K562 (cell line): Measurements from ENCODE around the gene FSCN2. TPM values are rescaled to one million over a fixed set of nuclear protein-coding genes. Genes with fewer than 3 reads are reported as not detected.
A peak's percentile ranks its signal among the peaks of the same experiment; 100 is the strongest.

Experiments used
- ARNT ChIP-seq, 2 experiments: fragments of 450-650 bp; IDR thresholded peaks; 2 replicates each; pipeline ENCODE4 v1.6.1; 2016; ENCODE audit warnings: mild to moderate bottlenecking in 1 of 2
- ESRRB ChIP-seq: fragments of 250-450 bp; sonication (Bioruptor Pico); IDR thresholded peaks from 2 replicates; pipeline ENCODE4 v1.5.0; 2020; ENCODE audit warnings: mild to moderate bottlenecking, moderate library complexity, borderline replicate concordance
- FOXJ2 ChIP-seq: fragments of 200-800 bp; sonication (Bioruptor generic); IDR thresholded peaks from 2 replicates; pipeline ENCODE4 v1.6.1; 2016; ENCODE audit warnings: missing genetic modification characterization, missing compliant biosample characterization
- ILF3 ChIP-seq: fragments of 450-650 bp; IDR thresholded peaks from 2 replicates; pipeline ENCODE4 v1.6.1; 2018; ENCODE audit warnings: antibody characterized with exemption, mild to moderate bottlenecking, moderate library complexity, borderline replicate concordance
- JUNB ChIP-seq: fragments of 450-650 bp; formaldehyde crosslinking; conservative IDR thresholded peaks from 2 replicates; pipeline ENCODE4 v1.4.0; 2020; ENCODE audit warnings: mild to moderate bottlenecking
- KLF10 ChIP-seq: fragments of 250-450 bp; sonication (Bioruptor Pico); IDR thresholded peaks from 2 replicates; pipeline ENCODE4 v1.6.1; 2021; ENCODE audit warnings: matching md5 sums
- KLF6 ChIP-seq: fragments of 250-450 bp; sonication (Bioruptor Pico); IDR thresholded peaks from 2 replicates; pipeline ENCODE4 v1.4.0; 2020; ENCODE audit warnings: mild to moderate bottlenecking, moderate library complexity, borderline replicate concordance
- L3MBTL2 ChIP-seq: fragments of 450-650 bp; IDR thresholded peaks from 2 replicates; pipeline ENCODE4 v1.6.1; 2016; ENCODE audit warnings: mild to moderate bottlenecking, moderate library complexity
- MAZ ChIP-seq, 2 experiments: fragments of 450-650 bp in 1 of 2; sonication (generic) in 1 of 2; formaldehyde crosslinking; IDR thresholded peaks in 1 of 2; conservative IDR thresholded peaks in 1 of 2; 2 replicates each; pipeline versions ENCODE4 v1.4.0 to v1.5.0; 2020; ENCODE audit warnings: mild to moderate bottlenecking in 1 of 2, missing genetic modification reagents in 1 of 2
- MECOM ChIP-seq: fragments of 250-450 bp; sonication (Bioruptor Pico); IDR thresholded peaks from 2 replicates; pipeline ENCODE4 v1.8.0; 2022; ENCODE audit warnings: inconsistent platforms
- MTA3 ChIP-seq: fragments of 450-650 bp; formaldehyde crosslinking; IDR thresholded peaks from 2 replicates; pipeline ENCODE4 v1.6.1; 2017; ENCODE audit warnings: mild to moderate bottlenecking, borderline replicate concordance
- MTF1 ChIP-seq: fragments of 250-450 bp; sonication (Bioruptor Pico); IDR thresholded peaks from 2 replicates; pipeline ENCODE4 v1.9.0; 2021; ENCODE audit warnings: moderate library complexity, mild to moderate bottlenecking, inconsistent platforms, borderline replicate concordance
- NCOR1 ChIP-seq: fragments of 450-650 bp; IDR thresholded peaks from 2 replicates; pipeline ENCODE4 v1.6.1; 2016; ENCODE audit warnings: mild to moderate bottlenecking, moderate library complexity
- POLR2H ChIP-seq: IDR thresholded peaks from 2 replicates; pipeline ENCODE4 v1.6.1; 2016; ENCODE audit warnings: missing genetic modification characterization, low read depth, mild to moderate bottlenecking, control low read depth, missing compliant biosample characterization, moderate library complexity
- POLR3A ChIP-seq: IDR thresholded peaks from 2 replicates; pipeline ENCODE4 v1.6.1; 2011; ENCODE audit warnings: borderline replicate concordance, mild to moderate bottlenecking, moderate library complexity; ENCODE audit not compliant: insufficient read length, insufficient read depth; ENCODE audit errors: extremely low read depth
- SIRT6 ChIP-seq: IDR thresholded peaks from one replicate; pipeline ENCODE4 v1.6.1; 2012; ENCODE audit warnings: low read depth, mild to moderate bottlenecking, control low read depth, inconsistent platforms, low read length, moderate library complexity
- SLC30A9 ChIP-seq: fragments of 250-450 bp; sonication (Bioruptor Pico); IDR thresholded peaks from 2 replicates; pipeline ENCODE4 v1.8.0; 2022; ENCODE audit warnings: mild to moderate bottlenecking, moderate library complexity
- ZBTB17 ChIP-seq: fragments of 450-650 bp; formaldehyde crosslinking; IDR thresholded peaks from 2 replicates; pipeline ENCODE4 v1.4.0; 2020; ENCODE audit warnings: mild to moderate bottlenecking
- ZNF354B ChIP-seq: fragments of 250-450 bp; sonication (Bioruptor Pico); IDR thresholded peaks from 2 replicates; pipeline ENCODE4 v1.4.0; 2020
- ZNF586 ChIP-seq: fragments of 450-650 bp; formaldehyde crosslinking; conservative IDR thresholded peaks from 2 replicates; pipeline ENCODE4 v1.4.0; 2020; ENCODE audit warnings: mild to moderate bottlenecking, moderate library complexity
- ZNF830 ChIP-seq: fragments of 250-450 bp; sonication (Bioruptor Pico); IDR thresholded peaks from 2 replicates; pipeline ENCODE4 v1.5.0; 2021; ENCODE audit warnings: mild to moderate bottlenecking
- polyA plus RNA-seq, 8 experiments: library from polyadenylated mRNA; depleted of rRNA in 4 of 8; stranded (reverse) in 5 of 8; unstranded in 3 of 8; fragments of >200 nt; fragmentation: Nextera tagmentation in 2 of 8; fragmentation: Illumina TruSeq in 1 of 8; extraction: Ambion mirVana in 2 of 8; extraction: Trizol in 1 of 8; gene quantifications; 2 replicates each; pipeline versions ENCODE4 v1.2.1 to v1.2.3, GENCODE V29; 2011 to 2014; ENCODE audit warnings: inconsistent platforms in 1 of 8, missing spikeins in 1 of 8
- total RNA-seq, 7 experiments: library from RNA; depleted of rRNA in 6 of 7; stranded (reverse); fragments of >200 nt in 6 of 7; fragmentation: Illumina TruSeq in 2 of 7; extraction: Trizol in 2 of 7; gene quantifications; 2 replicates each; pipeline versions ENCODE4 v1.2.1 to v1.2.3, GENCODE V29; 2011 to 2021; ENCODE audit warnings: low replicate concordance in 1 of 7
- TF ChIP-seq, protein P1 (sequence below): fragments of 450-650 bp; formaldehyde crosslinking; IDR thresholded peaks from 2 replicates; pipeline ENCODE4 v1.4.0; 2022; ENCODE audit warnings: missing genetic modification characterization
- TF ChIP-seq, protein P2 (sequence below): fragments of 450-650 bp; formaldehyde crosslinking; IDR thresholded peaks from 2 replicates; pipeline ENCODE4 v1.4.0; 2022; ENCODE audit warnings: missing genetic modification characterization
- TF ChIP-seq, protein P3 (sequence below), 2 experiments: fragments of 450-650 bp in 1 of 2; sonication (generic) in 1 of 2; formaldehyde crosslinking in 1 of 2; IDR thresholded peaks in 1 of 2; conservative IDR thresholded peaks in 1 of 2; 2 replicates each; pipeline versions ENCODE4 v1.6.1 to v1.8.1; 2016 to 2023; ENCODE audit warnings: mild to moderate bottlenecking in 2 of 2, moderate library complexity in 2 of 2, inconsistent platforms in 1 of 2, missing genetic modification reagents in 1 of 2

FSCN2 gene
- total and polyA plus RNA-seq, 9 of the 15 experiments (the other 6 are each of a cell fraction or from before 2014, with no cell fraction given) = 0.08 TPM; not detected in 8

DNA sequence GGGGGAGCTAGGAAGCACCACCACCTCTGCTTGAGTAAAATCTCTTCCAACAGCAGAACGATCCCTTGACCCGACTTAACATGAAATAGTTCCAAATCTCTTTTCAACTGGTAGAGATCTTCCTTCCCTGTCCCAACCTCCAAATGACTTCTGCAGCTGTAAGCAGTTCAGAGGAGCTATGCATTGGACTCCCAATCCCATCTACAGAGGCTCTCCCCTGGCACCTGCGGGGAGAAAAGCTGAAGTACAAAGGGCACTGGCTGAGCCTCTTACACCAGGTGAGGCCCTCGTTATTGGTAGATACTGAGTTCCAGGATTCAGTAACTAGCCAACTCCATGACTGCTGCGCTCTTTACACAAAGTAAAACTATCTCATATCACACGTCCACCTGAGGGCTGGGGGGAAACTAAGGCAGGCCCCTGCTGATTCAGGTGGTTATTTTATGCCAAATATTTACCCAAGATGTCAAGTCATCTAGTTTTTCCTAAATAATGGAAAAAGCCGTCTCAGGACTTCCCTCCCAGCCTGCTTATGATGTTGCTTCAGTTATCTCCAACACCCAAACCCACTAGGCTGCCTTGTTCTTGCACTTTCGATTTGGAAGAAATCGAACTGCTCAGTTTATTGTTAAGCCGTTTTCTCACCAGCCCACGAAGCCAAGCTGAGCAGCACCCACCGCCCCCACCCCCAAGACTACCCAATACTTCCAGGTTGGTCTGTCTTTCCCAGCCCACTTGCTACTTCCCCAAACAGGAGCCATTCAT is 18.8 kb upstream of the FSCN2 start (continued):
- TF ChIP-seq ZNF586 (CRISPR knock-in tag) (peak; percentile 27), SIRT6 (peak; percentile 71), JUNB (CRISPR knock-in tag) (no peak), MECOM (CRISPR knock-in tag) (no peak), POLR2H (tag) (peak; percentile 29; the same call in 1 of the 2 replicates), MTA3 (0 out of 2 replicates have a peak, but pooled peaks have one; percentile 15), ZBTB17 (0 out of 2 replicates have a peak, but pooled peaks have one; percentile 24), SLC30A9 (CRISPR knock-in tag) (no peak), ARNT (IDR thresholded peaks at IDR 0.05) (0 out of 4 replicates have a peak, but pooled peaks of 1 of the 2 experiments have one; percentile 3), FOXJ2 (tag) (no peak), MTF1 (CRISPR knock-in tag) (no peak), KLF6 (no peak), POLR3A (no peak), ESRRB (CRISPR knock-in tag) (peak; percentile 15; the same call in 1 of the 2 replicates), L3MBTL2 (no peak), KLF10 (CRISPR knock-in tag) (no peak), ZNF830 (CRISPR knock-in tag) (no peak), MAZ (CRISPR knock-in tag; conservative IDR thresholded peaks at IDR 0.05 in 1 of 2, IDR thresholded peaks at IDR 0.05 in 1 of 2) (peak; percentile 42 to 46; a peak in 1 of 4 replicates), ZNF354B (0 out of 2 replicates have a peak, but pooled peaks have one; percentile 2), ILF3 (peak; percentile 68; the same call in 1 of the 2 replicates), NCOR1 (peak; percentile 23; the same call in 1 of the 2 replicates)
- TF ChIP-seq, protein P1, sequence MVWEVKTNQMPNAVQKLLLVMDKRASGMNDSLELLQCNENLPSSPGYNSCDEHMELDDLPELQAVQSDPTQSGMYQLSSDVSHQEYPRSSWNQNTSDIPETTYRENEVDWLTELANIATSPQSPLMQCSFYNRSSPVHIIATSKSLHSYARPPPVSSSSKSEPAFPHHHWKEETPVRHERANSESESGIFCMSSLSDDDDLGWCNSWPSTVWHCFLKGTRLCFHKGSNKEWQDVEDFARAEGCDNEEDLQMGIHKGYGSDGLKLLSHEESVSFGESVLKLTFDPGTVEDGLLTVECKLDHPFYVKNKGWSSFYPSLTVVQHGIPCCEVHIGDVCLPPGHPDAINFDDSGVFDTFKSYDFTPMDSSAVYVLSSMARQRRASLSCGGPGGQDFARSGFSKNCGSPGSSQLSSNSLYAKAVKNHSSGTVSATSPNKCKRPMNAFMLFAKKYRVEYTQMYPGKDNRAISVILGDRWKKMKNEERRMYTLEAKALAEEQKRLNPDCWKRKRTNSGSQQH (CRISPR knock-in tag) = peak; percentile 66; the same call in 1 of the 2 replicates
- TF ChIP-seq, protein P2, sequence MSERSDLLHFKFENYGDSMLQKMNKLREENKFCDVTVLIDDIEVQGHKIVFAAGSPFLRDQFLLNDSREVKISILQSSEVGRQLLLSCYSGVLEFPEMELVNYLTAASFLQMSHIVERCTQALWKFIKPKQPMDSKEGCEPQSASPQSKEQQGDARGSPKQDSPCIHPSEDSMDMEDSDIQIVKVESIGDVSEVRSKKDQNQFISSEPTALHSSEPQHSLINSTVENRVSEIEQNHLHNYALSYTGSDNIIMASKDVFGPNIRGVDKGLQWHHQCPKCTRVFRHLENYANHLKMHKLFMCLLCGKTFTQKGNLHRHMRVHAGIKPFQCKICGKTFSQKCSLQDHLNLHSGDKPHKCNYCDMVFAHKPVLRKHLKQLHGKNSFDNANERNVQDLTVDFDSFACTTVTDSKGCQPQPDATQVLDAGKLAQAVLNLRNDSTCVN (CRISPR knock-in tag) = peak; percentile 87
- TF ChIP-seq, protein P3, sequence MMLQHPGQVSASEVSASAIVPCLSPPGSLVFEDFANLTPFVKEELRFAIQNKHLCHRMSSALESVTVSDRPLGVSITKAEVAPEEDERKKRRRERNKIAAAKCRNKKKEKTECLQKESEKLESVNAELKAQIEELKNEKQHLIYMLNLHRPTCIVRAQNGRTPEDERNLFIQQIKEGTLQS (IDR thresholded peaks at IDR 0.05) = no peak
- TF ChIP-seq, protein P3 (CRISPR knock-in tag; conservative IDR thresholded peaks at IDR 0.05) = peak; percentile 59; the same call in 1 of the 2 replicates
